Loucy (cell line): ENCODE measurements around the gene ENDOG.
"Not testable (repeated sequence)": the region's sequence is repeated elsewhere in the genome, so short reads cannot be mapped to it uniquely, and the experiment has no call there.

Experiments
- CTCF ChIP-seq: fragments of 200-600 bp; sonication (generic); conservative IDR thresholded peaks from 2 replicates; pipeline ENCODE4 v1.5.1; 2014; ENCODE audit warnings: mild to moderate bottlenecking, antibody characterized with exemption, low read length
- EZH2phosphoT487 ChIP-seq: fragments of 200-600 bp; IDR thresholded peaks from 2 replicates; pipeline ENCODE4 v1.6.1; 2018; ENCODE audit warnings: antibody characterized with exemption, mild to moderate bottlenecking, moderate library complexity, borderline replicate concordance

DNA sequence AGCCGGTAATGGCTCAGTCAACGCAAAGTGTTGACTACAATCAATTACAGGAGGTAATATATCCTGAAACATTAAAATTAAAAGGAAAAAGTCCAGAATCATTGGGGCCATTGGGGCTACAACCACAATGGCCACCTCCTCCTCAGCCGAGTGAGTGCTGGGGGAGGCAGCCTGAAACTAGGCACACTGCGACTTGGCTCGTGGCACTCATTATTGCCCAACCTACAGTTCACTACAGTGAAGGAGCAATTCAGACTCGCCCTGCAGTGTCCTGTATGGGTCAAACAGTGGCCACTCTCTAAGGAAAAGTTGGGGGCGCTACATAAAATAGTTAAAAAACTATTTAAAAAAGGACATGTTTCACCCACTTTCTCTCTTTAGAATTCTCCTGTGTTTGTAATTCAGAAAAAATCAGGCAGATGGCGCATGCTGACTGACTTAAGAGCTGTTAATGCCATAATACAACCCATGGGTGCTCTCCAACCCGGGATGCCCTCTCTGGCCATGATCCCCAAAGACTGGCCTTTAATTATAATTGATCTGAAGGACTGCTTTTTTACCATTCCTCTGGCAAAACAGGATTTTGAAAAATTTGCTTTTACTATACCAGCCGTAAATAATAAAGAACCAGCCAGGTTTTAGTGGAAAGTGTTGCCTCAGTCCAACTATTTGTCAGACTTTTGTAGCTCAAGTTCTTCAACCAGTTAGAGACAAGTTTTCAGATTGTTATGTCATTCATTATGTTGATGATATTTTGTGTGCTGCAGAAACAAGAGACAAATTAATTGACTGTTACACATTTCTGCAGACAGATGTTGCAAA, 33.7 kb downstream of the ENDOG start:
- TF ChIP-seq CTCF, result peak; percentile 39
- TF ChIP-seq EZH2phosphoT487, result not testable (repeated sequence)
